Measurements from ENCODE around the gene DCAF4L1. TPM values are rescaled to one million over a fixed set of nuclear protein-coding genes. Genes with fewer than 3 reads are reported as not detected.

The DCAF4L1 gene
- total RNA-seq, 4 donors from 2014 or later: under 0.01 to 0.38 (median 0.15) TPM

GRCh38 chr4:41992967-41993857 is 11.7 kb downstream of the DCAF4L1 start:
- H3K27me3 ChIP-seq: no peaks in the 10 kb centered on the region
- H3K36me3 ChIP-seq: peaks cover 0 to 3% (median 0%) of the 10 kb centered on the region in 3 donors
- peaks cover 9 to 35% (median 13%) of the 10 kb centered on the region in 3 donors for H3K4me1 ChIP-seq
- no peaks in the 10 kb centered on the region for H3K9me3 ChIP-seq
- WGBS, 2 donors: 78 to 82% methylated on average over 4 of the region's 4 CpGs
- DNase-seq: no peak
- intact Hi-C loops (cut with DNase I): no loop called here
- TF ChIP-seq CTCF (IDR thresholded peaks at IDR 0.05): no peak
- TF ChIP-seq POLR2A (IDR thresholded peaks at IDR 0.05): no peak
- no peak overlapping the region for H3K27ac ChIP-seq
- H3K4me3 ChIP-seq: no peak overlapping the region

GRCh38 chr4:41994461-41994985 is 13.0 kb downstream of the DCAF4L1 start:
- no peaks in the 10 kb centered on the region for H3K9me3 ChIP-seq
- WGBS, 2 donors: 88 to 90% methylated on average over 3 of the region's 3 CpGs
- intact Hi-C loops (cut with DNase I): no loop called here

GRCh38 chr4:41998019-41998418 is 16.5 kb downstream of the DCAF4L1 start:
- no peak for TF ChIP-seq CTCF (IDR thresholded peaks at IDR 0.05)
- no peak for TF ChIP-seq POLR2A (IDR thresholded peaks at IDR 0.05)
- Histone ChIP-seq H3K27ac (no peak overlapping the region), H3K36me3 (peaks cover 0 to 24% (median 0%) of the 10 kb centered on the region in 3 donors), H3K4me1 (no peaks in the 10 kb centered on the region), H3K9me3 (no peaks in the 10 kb centered on the region), H3K27me3 (no peaks in the 10 kb centered on the region), H3K4me3 (no peak overlapping the region)
- WGBS, 2 donors: 81 to 93% methylated on average over 3 of the region's 3 CpGs
- DNase-seq: no peak
- intact Hi-C loops (cut with DNase I): no loop called here

More at GRCh38 chr4:41994461-41994985, 13.0 kb downstream of the DCAF4L1 start:
- Histone ChIP-seq H3K27me3 (no peaks in the 10 kb centered on the region), H3K36me3 (peaks cover 0 to 10% (median 0%) of the 10 kb centered on the region in 3 donors), H3K4me3 (no peak overlapping the region), H3K27ac (no peak overlapping the region), H3K4me1 (peaks cover 9 to 26% (median 13%) of the 10 kb centered on the region in 3 donors)
- DNase-seq: no peak
- TF ChIP-seq CTCF (IDR thresholded peaks at IDR 0.05) (no peak), POLR2A (IDR thresholded peaks at IDR 0.05) (no peak)

- Histone ChIP-seq H3K36me3 (peaks cover 0 to 37% (median 0%) of the 10 kb centered on the region in 3 donors), H3K9me3 (no peaks in the 10 kb centered on the region), H3K27ac (no peak overlapping the region), H3K4me3 (no peak overlapping the region), H3K27me3 (no peaks in the 10 kb centered on the region), H3K4me1 (no peaks in the 10 kb centered on the region)
- no peak for DNase-seq
- intact Hi-C loops (cut with DNase I): no loop called here
- TF ChIP-seq POLR2A (IDR thresholded peaks at IDR 0.05) (no peak), CTCF (IDR thresholded peaks at IDR 0.05) (no peak)
Observed at GRCh38 chr4:41999321-41999720, 17.8 kb downstream of the DCAF4L1 start.
